HG03575 (cell line): ENCODE results near the gene RRP15.

ENCODE experiments used
- ATAC-seq: cut with Tn5 transposase; IDR thresholded peaks from one replicate; pipeline ENCODE4 v1.9.1; 2021; ENCODE audit not compliant: unreplicated experiment, insufficient number of reproducible peaks, low FRiP score; ENCODE audit errors: extremely low read depth

Gene RRP15

GRCh38 chr1:218328769-218329168 is 43.7 kb downstream of the RRP15 start:
- ATAC-seq: no peak

- ATAC-seq: no peak
Observed at GRCh38 chr1:218330043-218330623, 45.0 kb downstream of the RRP15 start.

- ATAC-seq: no peak
Observed at GRCh38 chr1:218332416-218332815, 47.3 kb downstream of the RRP15 start.

GRCh38 chr1:218336328-218336727 is 51.2 kb downstream of the RRP15 start:
- no peak for ATAC-seq

GRCh38 chr1:218339267-218339831 is 54.3 kb downstream of the RRP15 start:
- ATAC-seq: no peak

- ATAC-seq: no peak
Observed at GRCh38 chr1:218341325-218341724, 56.2 kb downstream of the RRP15 start.

GRCh38 chr1:218342091-218342490 is 57.0 kb downstream of the RRP15 start:
- ATAC-seq: no peak

- no peak for ATAC-seq
Observed at GRCh38 chr1:218344814-218345672, 60.0 kb downstream of the RRP15 start, which contains the start of gene TGFB2. TSS of gene TGFB2 (plus strand) at chr1:218345336. CDS start at chr1:218346702, 1,366 bp downstream.

- no peak for ATAC-seq
Observed at GRCh38 chr1:218345673-218346390, 60.7 kb downstream of the RRP15 start.

- no peak for ATAC-seq
Observed at GRCh38 chr1:218346391-218347204, 61.5 kb downstream of the RRP15 start.

GRCh38 chr1:218347336-218347722 is 62.2 kb downstream of the RRP15 start:
- no peak for ATAC-seq

GRCh38 chr1:218347723-218348627 is 62.9 kb downstream of the RRP15 start:
- ATAC-seq: no peak

- ATAC-seq: no peak
Observed at GRCh38 chr1:218348628-218349071, 63.6 kb downstream of the RRP15 start.

- ATAC-seq: no peak
Observed at GRCh38 chr1:218349348-218350034, 64.4 kb downstream of the RRP15 start.

- no peak for ATAC-seq
Observed at GRCh38 chr1:218350035-218350525, 65.0 kb downstream of the RRP15 start.

- ATAC-seq: no peak
Observed at GRCh38 chr1:218350801-218351266, 65.7 kb downstream of the RRP15 start.
